HCT116 (cell line): ENCODE measurements around the gene TSPAN5. TPM values are rescaled to one million over a fixed set of nuclear protein-coding genes. Genes with fewer than 3 reads are reported as not detected.

Experiments
- ATAC-seq: fragments of 200-7000 bp; cut with Tn5 transposase; 2 replicates; pipeline ENCODE4 v1.9.1; 2020; ENCODE audit warnings: mild to moderate bottlenecking, moderate library complexity
- BruUV-seq: library from RNA; stranded (reverse); fragments of 400-500 nt; replicated peaks from 2 replicates; lab custom pipeline; 2021; lab: Mats Ljungman, UMichigan
- CTCF ChIA-PET: fragments of 300-600 bp; sonication (Branson Sonifier 250); formaldehyde crosslinking; loops from one replicate; lab custom pipeline; 2021; ENCODE audit warnings: antibody characterized with exemption; lab: Charles Lee
- POLR2A ChIA-PET: fragments of 300-600, 350-600 bp; sonication (Branson Sonifier 250); formaldehyde crosslinking; loops from one replicate; lab custom pipeline; 2021; ENCODE audit warnings: antibody characterized with exemption; lab: Charles Lee
- RAD21 ChIA-PET, 2 experiments: fragments of 300-600 bp; sonication (Branson Sonifier 250); formaldehyde crosslinking; loops; one replicate each; lab custom pipeline; 2023; ENCODE audit warnings: low total read pairs in 2 of 2; ENCODE audit not compliant: uncharacterized antibody in 2 of 2, unreplicated experiment in 2 of 2, low non-redundant PET in 1 of 2; lab: Charles Lee
- DNase-seq: peaks from one replicate; pipeline ENCODE4 v3.0.0-alpha.2; 2010; ENCODE audit warnings: low read depth, low spot score
- H2AFZ ChIP-seq: fragments of 200-600 bp; shearing (Covaris generic), sonication (generic); 2 replicates; pipeline ENCODE4 v1.6.1; 2017; ENCODE audit warnings: low read depth, mixed run types, mixed read lengths, antibody characterized with exemption, low read length; ENCODE audit not compliant: poor library complexity, severe bottlenecking
- H3K27ac ChIP-seq: 2 replicates; pipeline ENCODE4 v1.5.1; 2012; ENCODE audit warnings: low read depth, low read length
- H3K27me3 ChIP-seq: fragments of 200-600 bp; sonication (generic); 2 replicates; pipeline ENCODE4 v1.6.1; 2016; ENCODE audit warnings: mixed run types, low read length, mixed read lengths; ENCODE audit not compliant: insufficient read depth
- H3K36me3 ChIP-seq, 2 experiments: fragments of 200-500 bp in 1 of 2; fragments of 200-600 bp in 1 of 2; sonication (Bioruptor generic) in 1 of 2; sonication (generic) in 1 of 2; 2 replicates each; pipeline versions ENCODE4 v1.5.1 to v1.6.1; 2014 to 2016; ENCODE audit warnings: low read length in 2 of 2, inconsistent platforms in 1 of 2, mixed read lengths in 1 of 2, mixed run types in 1 of 2; ENCODE audit not compliant: insufficient read depth in 2 of 2, control insufficient read depth in 1 of 2
- H3K4me1 ChIP-seq, 2 experiments: fragments of 200-600 bp in 1 of 2; sonication (generic) in 1 of 2; 2 replicates each; pipeline versions ENCODE4 v1.5.1 to v1.6.1; 2012 to 2017; ENCODE audit warnings: low read length in 2 of 2, inconsistent platforms in 1 of 2, mild to moderate bottlenecking in 1 of 2, mixed read lengths in 1 of 2, mixed run types in 1 of 2, moderate library complexity in 1 of 2; ENCODE audit not compliant: insufficient read depth in 2 of 2, control insufficient read depth in 1 of 2
- H3K4me2 ChIP-seq: fragments of 200-600 bp; sonication (generic); 2 replicates; pipeline ENCODE4 v1.6.1; 2017; ENCODE audit warnings: mixed run types, low read length, mixed read lengths
- H3K4me3 ChIP-seq, 2 experiments: fragments of 200-600 bp in 1 of 2; sonication (generic) in 1 of 2; replicated peaks in 1 of 2; 2 replicates each; pipeline ENCODE4 v1.5.1; 2011 to 2016; ENCODE audit warnings: low read length in 2 of 2, control low read depth in 1 of 2, low read depth in 1 of 2, mild to moderate bottlenecking in 1 of 2, mixed read lengths in 1 of 2, mixed run types in 1 of 2
- H3K79me2 ChIP-seq: fragments of 200-600 bp; sonication (generic); 2 replicates; pipeline ENCODE4 v1.6.1; 2017; ENCODE audit warnings: mild to moderate bottlenecking, mixed run types, low read length, moderate library complexity, mixed read lengths; ENCODE audit not compliant: insufficient read depth
- H3K9ac ChIP-seq: fragments of 200-600 bp; sonication (generic); 2 replicates; pipeline ENCODE4 v1.6.1; 2016; ENCODE audit warnings: low read length, mixed read lengths
- H3K9me2 ChIP-seq: fragments of 200-600 bp; sonication (generic), shearing (Covaris generic); 2 replicates; pipeline ENCODE4 v1.6.1; 2017; ENCODE audit warnings: mixed run types, mild to moderate bottlenecking, moderate library complexity; ENCODE audit not compliant: insufficient read depth
- H3K9me3 ChIP-seq, 2 experiments: fragments of 200-500 bp in 1 of 2; fragments of 200-600 bp in 1 of 2; sonication (Bioruptor generic) in 1 of 2; sonication (generic) in 1 of 2; 2 replicates each; pipeline ENCODE4 v1.6.1; 2014 to 2017; ENCODE audit warnings: low read length in 2 of 2, mixed read lengths in 2 of 2, inconsistent platforms in 1 of 2, low read depth in 1 of 2, mild to moderate bottlenecking in 1 of 2, mixed run types in 1 of 2, moderate library complexity in 1 of 2; ENCODE audit not compliant: control insufficient read depth in 1 of 2, insufficient read depth in 1 of 2
- H4K20me1 ChIP-seq: fragments of 200-600 bp; sonication (generic), shearing (Covaris generic); 2 replicates; pipeline ENCODE4 v1.6.1; 2017; ENCODE audit warnings: mixed run types, mild to moderate bottlenecking, moderate library complexity; ENCODE audit not compliant: insufficient read depth
- CBX3 ChIP-seq: IDR thresholded peaks from 2 replicates; pipeline ENCODE4 v1.6.1; 2012; ENCODE audit warnings: low read depth
- EZH2 ChIP-seq: fragments of 200-600 bp; sonication (generic); IDR thresholded peaks from 2 replicates; pipeline ENCODE4 v1.6.1; 2017; ENCODE audit warnings: antibody characterized with exemption, mixed run types
- SP1 ChIP-seq: IDR thresholded peaks from 2 replicates; pipeline ENCODE4 v1.6.1; 2012; ENCODE audit warnings: low read depth
- SRF ChIP-seq: IDR thresholded peaks from 2 replicates; pipeline ENCODE4 v1.6.1; 2012; ENCODE audit warnings: low read depth
- ZFX ChIP-seq: fragments of 450-650 bp; IDR thresholded peaks from 2 replicates; pipeline ENCODE4 v1.6.1; 2017
- intact Hi-C: fragments of 100-400 bp; cut with micrococcal nuclease; formaldehyde crosslinking; loops from 2 replicates; pipeline ENCODE4 v1.10.0; 2022
- total RNA-seq: library from RNA; stranded (reverse); gene quantifications from one replicate; pipeline ENCODE4 v1.2.1, GENCODE V29; 2021; ENCODE audit not compliant: unreplicated experiment
- TF ChIP-seq, protein P1 (sequence below), 3 experiments: fragments of 200-600 bp in 1 of 3; sonication (generic) in 1 of 3; IDR thresholded peaks in 2 of 3; conservative IDR thresholded peaks in 1 of 3; 2 replicates each; pipeline ENCODE4 v1.5.1; 2012 to 2017; ENCODE audit warnings: low read depth in 2 of 3, low read length in 2 of 3, antibody characterized with exemption in 1 of 3, borderline replicate concordance in 1 of 3, control low read depth in 1 of 3, mild to moderate bottlenecking in 1 of 3, mixed read lengths in 1 of 3, mixed run types in 1 of 3, moderate library complexity in 1 of 3; ENCODE audit not compliant: insufficient read depth in 1 of 3
- TF ChIP-seq, protein P2 (sequence below): IDR thresholded peaks from 2 replicates; pipeline ENCODE4 v1.6.1; 2011; ENCODE audit warnings: mild to moderate bottlenecking, low read length, moderate library complexity; ENCODE audit not compliant: insufficient replicate concordance; ENCODE audit errors: extremely low read depth

TSPAN5 gene
- total RNA-seq, 1 experiment from 2014 or later, result 56.8 TPM

DNA sequence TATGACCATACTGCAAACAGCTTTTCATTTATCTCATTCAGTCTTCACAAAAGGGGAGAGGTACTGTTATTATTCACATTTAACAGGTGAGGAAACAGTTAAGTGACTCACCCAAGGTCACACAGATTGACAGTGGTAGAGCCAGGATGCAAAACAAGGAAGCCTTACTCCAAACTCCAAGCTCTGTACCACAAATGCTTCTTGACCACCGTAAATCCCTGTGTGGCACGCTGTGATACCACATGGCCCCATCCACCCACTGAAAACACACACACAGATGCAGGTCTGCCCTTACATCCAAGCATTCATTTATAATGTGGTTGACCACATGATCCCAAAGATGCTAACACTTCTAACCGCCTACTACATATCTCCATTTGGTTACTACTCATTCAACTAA, 129.5 kb downstream of the TSPAN5 start:
- DNase-seq (no peak), ATAC-seq (no peak; the same call in 1 of the 2 replicates)
- Histone ChIP-seq H3K4me1 (peaks cover 9 to 59% of the 10 kb centered on the region in 2 experiments), H3K9me3 (no peaks in the 10 kb centered on the region), H3K9me2 (no peaks in the 10 kb centered on the region), H3K27me3 (no peaks in the 10 kb centered on the region), H4K20me1 (no peaks in the 10 kb centered on the region; the same call in 1 of the 2 replicates), H3K4me2 (no peak overlapping the region), H3K36me3 (no peaks in the 10 kb centered on the region), H3K79me2 (peaks cover 64% of the 10 kb centered on the region), H3K9ac (no peak overlapping the region), H3K4me3 (no peak overlapping the region), H3K27ac (no peak overlapping the region), H2AFZ (no peak overlapping the region)
- ChIA-PET POLR2A (no interaction called here), RAD21 (no interaction called here), CTCF (no interaction called here)
- intact Hi-C loops, result no loop called here
- TF ChIP-seq SRF, result no peak
- no peak for TF ChIP-seq SP1
- BruUV-seq, result no TSS peak

GRCh38 chr4:98527534-98528269, 130.7 kb downstream of the TSPAN5 start:
- ChIA-PET RAD21 (no interaction called here), POLR2A (no interaction called here), CTCF (no interaction called here)
- no peaks in the 10 kb centered on the region for H3K36me3 ChIP-seq
- H4K20me1 ChIP-seq, result no peaks in the 10 kb centered on the region; the same call in 1 of the 2 replicates
- BruUV-seq, result no TSS peak
- no peaks in the 10 kb centered on the region for H3K9me2 ChIP-seq
- H3K4me3 ChIP-seq, result no peak overlapping the region
- ATAC-seq (no peak), DNase-seq (no peak)
- TF ChIP-seq, protein P1, sequence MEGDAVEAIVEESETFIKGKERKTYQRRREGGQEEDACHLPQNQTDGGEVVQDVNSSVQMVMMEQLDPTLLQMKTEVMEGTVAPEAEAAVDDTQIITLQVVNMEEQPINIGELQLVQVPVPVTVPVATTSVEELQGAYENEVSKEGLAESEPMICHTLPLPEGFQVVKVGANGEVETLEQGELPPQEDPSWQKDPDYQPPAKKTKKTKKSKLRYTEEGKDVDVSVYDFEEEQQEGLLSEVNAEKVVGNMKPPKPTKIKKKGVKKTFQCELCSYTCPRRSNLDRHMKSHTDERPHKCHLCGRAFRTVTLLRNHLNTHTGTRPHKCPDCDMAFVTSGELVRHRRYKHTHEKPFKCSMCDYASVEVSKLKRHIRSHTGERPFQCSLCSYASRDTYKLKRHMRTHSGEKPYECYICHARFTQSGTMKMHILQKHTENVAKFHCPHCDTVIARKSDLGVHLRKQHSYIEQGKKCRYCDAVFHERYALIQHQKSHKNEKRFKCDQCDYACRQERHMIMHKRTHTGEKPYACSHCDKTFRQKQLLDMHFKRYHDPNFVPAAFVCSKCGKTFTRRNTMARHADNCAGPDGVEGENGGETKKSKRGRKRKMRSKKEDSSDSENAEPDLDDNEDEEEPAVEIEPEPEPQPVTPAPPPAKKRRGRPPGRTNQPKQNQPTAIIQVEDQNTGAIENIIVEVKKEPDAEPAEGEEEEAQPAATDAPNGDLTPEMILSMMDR (IDR thresholded peaks at IDR 0.05 in 2 of 3, conservative IDR thresholded peaks at IDR 0.05 in 1 of 3; ENCODE audit: borderline replicate concordance in 1 of 3, insufficient read depth in 1 of 3, low read depth in 2 of 3, low read length in 2 of 3), result no peak
- TF ChIP-seq, protein P2, sequence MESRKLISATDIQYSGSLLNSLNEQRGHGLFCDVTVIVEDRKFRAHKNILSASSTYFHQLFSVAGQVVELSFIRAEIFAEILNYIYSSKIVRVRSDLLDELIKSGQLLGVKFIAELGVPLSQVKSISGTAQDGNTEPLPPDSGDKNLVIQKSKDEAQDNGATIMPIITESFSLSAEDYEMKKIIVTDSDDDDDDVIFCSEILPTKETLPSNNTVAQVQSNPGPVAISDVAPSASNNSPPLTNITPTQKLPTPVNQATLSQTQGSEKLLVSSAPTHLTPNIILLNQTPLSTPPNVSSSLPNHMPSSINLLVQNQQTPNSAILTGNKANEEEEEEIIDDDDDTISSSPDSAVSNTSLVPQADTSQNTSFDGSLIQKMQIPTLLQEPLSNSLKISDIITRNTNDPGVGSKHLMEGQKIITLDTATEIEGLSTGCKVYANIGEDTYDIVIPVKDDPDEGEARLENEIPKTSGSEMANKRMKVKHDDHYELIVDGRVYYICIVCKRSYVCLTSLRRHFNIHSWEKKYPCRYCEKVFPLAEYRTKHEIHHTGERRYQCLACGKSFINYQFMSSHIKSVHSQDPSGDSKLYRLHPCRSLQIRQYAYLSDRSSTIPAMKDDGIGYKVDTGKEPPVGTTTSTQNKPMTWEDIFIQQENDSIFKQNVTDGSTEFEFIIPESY, result no peak
- TF ChIP-seq CBX3, result no peak
- TF ChIP-seq ZFX, result no peak
- TF ChIP-seq EZH2, result no peak
- peaks cover 21 to 71% of the 10 kb centered on the region in 2 experiments for H3K4me1 ChIP-seq
- no peak overlapping the region for H3K9ac ChIP-seq
- H3K27me3 ChIP-seq, result no peaks in the 10 kb centered on the region
- no peak overlapping the region for H2AFZ ChIP-seq
- no peak overlapping the region for H3K27ac ChIP-seq
- intact Hi-C loops, result no loop called here
- H3K4me2 ChIP-seq, result no peak overlapping the region
- H3K9me3 ChIP-seq, result no peaks in the 10 kb centered on the region
- H3K79me2 ChIP-seq, result peaks cover 75% of the 10 kb centered on the region
